WTC11 (cell line): Measurements from ENCODE around the gene FSD1. TPM values are rescaled to one million over a fixed set of nuclear protein-coding genes. Genes with fewer than 3 reads are reported as not detected.

ENCODE experiments used
- ATAC-seq: fragments of 200-7000 bp; cut with Tn5 transposase; 2 replicates; pipeline ENCODE4 v1.10.0; 2021; ENCODE audit warnings: mild to moderate bottlenecking, moderate library complexity
- CTCF ChIA-PET: fragments of 300-600 bp; sonication (Branson Sonifier 250); formaldehyde crosslinking; loops from one replicate; lab custom pipeline; 2021; ENCODE audit warnings: antibody characterized with exemption; lab: Charles Lee
- POLR2A ChIA-PET: fragments of 350-600 bp; sonication (Branson Sonifier 250); formaldehyde crosslinking; loops from one replicate; lab custom pipeline; 2021; ENCODE audit warnings: antibody characterized with exemption; lab: Charles Lee
- DNase-seq: peaks from one replicate; pipeline ENCODE4 v3.0.0; 2021; ENCODE audit warnings: low spot score
- H3K27ac Mint-ChIP-seq: 2 replicates; pipeline ENCODE4 v1.8.0; 2021; ENCODE audit warnings: mixed read lengths
- H3K27me3 Mint-ChIP-seq: 2 replicates; pipeline ENCODE4 v1.8.0; 2021; ENCODE audit warnings: low read depth, mild to moderate bottlenecking, moderate library complexity, mixed read lengths
- H3K36me3 Mint-ChIP-seq: 2 replicates; pipeline ENCODE4 v1.8.0; 2021; ENCODE audit warnings: mixed read lengths
- H3K4me1 Mint-ChIP-seq: 2 replicates; pipeline ENCODE4 v1.8.0; 2022; ENCODE audit warnings: mixed read lengths
- H3K4me3 Mint-ChIP-seq: 2 replicates; pipeline ENCODE4 v1.8.0; 2021; ENCODE audit warnings: mild to moderate bottlenecking, moderate library complexity, mixed read lengths
- H3K9me3 Mint-ChIP-seq: 2 replicates; pipeline ENCODE4 v1.8.0; 2021; ENCODE audit warnings: mixed read lengths
- AFF4 ChIP-seq: sonication (generic); formaldehyde crosslinking; IDR thresholded peaks from 2 replicates; pipeline ENCODE4 v1.8.1; 2023; ENCODE audit warnings: mild to moderate bottlenecking, missing genetic modification reagents, borderline replicate concordance
- ATF1 ChIP-seq: sonication (generic); formaldehyde crosslinking; IDR thresholded peaks from 2 replicates; pipeline ENCODE4 v1.8.1; 2023; ENCODE audit warnings: mild to moderate bottlenecking, moderate library complexity, missing genetic modification reagents
- ATF3 ChIP-seq: sonication (generic); formaldehyde crosslinking; conservative IDR thresholded peaks from 2 replicates; pipeline ENCODE4 v1.8.1; 2022; ENCODE audit warnings: mild to moderate bottlenecking, missing genetic modification reagents
- ETV6 ChIP-seq: sonication (generic); formaldehyde crosslinking; IDR thresholded peaks from 2 replicates; pipeline ENCODE4 v1.8.1; 2022; ENCODE audit warnings: mild to moderate bottlenecking, missing genetic modification reagents
- FOXP1 ChIP-seq: sonication (generic); formaldehyde crosslinking; IDR thresholded peaks from 2 replicates; pipeline ENCODE4 v1.8.0; 2022; ENCODE audit warnings: missing genetic modification reagents, mild to moderate bottlenecking, moderate library complexity, borderline replicate concordance
- JUN ChIP-seq: sonication (generic); formaldehyde crosslinking; IDR thresholded peaks from 2 replicates; pipeline ENCODE4 v1.8.0; 2023; ENCODE audit warnings: mild to moderate bottlenecking, missing genetic modification reagents
- SMAD4 ChIP-seq: sonication (generic); formaldehyde crosslinking; IDR thresholded peaks from 2 replicates; pipeline ENCODE4 v1.8.0; 2022; ENCODE audit warnings: mild to moderate bottlenecking, missing genetic modification reagents
- SOX15 ChIP-seq: fragments of 250-450 bp; sonication (Bioruptor Pico); IDR thresholded peaks from 2 replicates; pipeline ENCODE4 v1.9.0; 2021; ENCODE audit warnings: mild to moderate bottlenecking
- USF2 ChIP-seq: sonication (generic); formaldehyde crosslinking; IDR thresholded peaks from 2 replicates; pipeline ENCODE4 v1.8.1; 2023; ENCODE audit warnings: mild to moderate bottlenecking, missing genetic modification reagents, moderate library complexity
- ZNF396 ChIP-seq: fragments of 250-450 bp; sonication (Bioruptor Pico); IDR thresholded peaks from 2 replicates; pipeline ENCODE4 v1.8.0; 2021; ENCODE audit warnings: mild to moderate bottlenecking, moderate library complexity, borderline replicate concordance
- total RNA-seq: library from RNA; stranded (reverse); gene quantifications from 3 replicates; pipeline ENCODE4 v1.2.3, GENCODE V29; 2021
- TF ChIP-seq, protein P1 (sequence below): sonication (generic); formaldehyde crosslinking; IDR thresholded peaks from 2 replicates; pipeline ENCODE4 v1.8.1; 2022; ENCODE audit warnings: mild to moderate bottlenecking, missing genetic modification reagents, moderate library complexity, borderline replicate concordance
- TF ChIP-seq, protein P2 (sequence below): sonication (generic); formaldehyde crosslinking; IDR thresholded peaks from 2 replicates; pipeline ENCODE4 v1.8.0; 2022; ENCODE audit warnings: mild to moderate bottlenecking, missing genetic modification reagents
- TF ChIP-seq, protein P3 (sequence below): sonication (generic); formaldehyde crosslinking; IDR thresholded peaks from 2 replicates; pipeline ENCODE4 v1.8.1; 2022; ENCODE audit warnings: mild to moderate bottlenecking, moderate library complexity, missing genetic modification reagents
- TF ChIP-seq, protein P4 (sequence below): sonication (generic); formaldehyde crosslinking; IDR thresholded peaks from 2 replicates; pipeline ENCODE4 v1.8.0; 2023; ENCODE audit warnings: mild to moderate bottlenecking, missing genetic modification reagents

The FSD1 gene
- total RNA-seq, 1 experiment from 2014 or later: 61.3 TPM

DNA sequence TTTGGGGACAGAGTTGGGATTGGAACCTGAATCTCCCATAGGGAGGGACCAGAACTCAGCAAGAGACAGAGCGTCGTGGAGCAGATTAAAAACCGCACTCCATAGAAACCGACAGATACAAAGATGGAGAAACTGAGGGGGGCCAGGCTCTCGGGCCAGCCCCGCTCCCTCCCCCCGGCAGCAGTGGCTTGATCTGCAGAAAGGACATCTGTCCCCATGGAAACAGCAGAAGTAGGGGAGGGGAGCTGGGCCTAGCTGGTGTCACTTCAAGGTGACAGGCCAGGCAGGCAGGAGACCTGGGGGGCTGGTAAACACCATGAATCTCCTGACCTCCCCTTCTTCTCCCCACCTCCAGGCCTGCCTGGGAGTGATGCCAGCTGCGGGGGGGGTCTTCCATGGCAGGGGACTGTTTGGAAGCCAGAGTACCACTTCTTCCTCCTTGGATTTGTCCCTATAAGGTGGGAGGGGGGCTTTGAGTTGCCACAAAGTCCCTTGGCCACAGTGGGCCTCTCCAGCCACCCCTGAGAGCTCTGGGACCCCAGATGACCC, 13.1 kb upstream of the FSD1 start (continued):
- TF ChIP-seq ATF3 (CRISPR knock-in tag): no peak
- TF ChIP-seq SOX15 (CRISPR knock-in tag): no peak

GRCh38 chr19:4292515-4292914, 11.9 kb upstream of the FSD1 start:
- Mint-ChIP-seq H3K27me3 (peaks cover 10% of the 10 kb centered on the region), H3K27ac (no peak overlapping the region), H3K4me3 (no peak overlapping the region), H3K4me1 (peaks cover 8% of the 10 kb centered on the region; the same call in 1 of the 2 replicates), H3K9me3 (no peaks in the 10 kb centered on the region), H3K36me3 (no peaks in the 10 kb centered on the region)
- DNase-seq: no peak
- TF ChIP-seq, protein P1, sequence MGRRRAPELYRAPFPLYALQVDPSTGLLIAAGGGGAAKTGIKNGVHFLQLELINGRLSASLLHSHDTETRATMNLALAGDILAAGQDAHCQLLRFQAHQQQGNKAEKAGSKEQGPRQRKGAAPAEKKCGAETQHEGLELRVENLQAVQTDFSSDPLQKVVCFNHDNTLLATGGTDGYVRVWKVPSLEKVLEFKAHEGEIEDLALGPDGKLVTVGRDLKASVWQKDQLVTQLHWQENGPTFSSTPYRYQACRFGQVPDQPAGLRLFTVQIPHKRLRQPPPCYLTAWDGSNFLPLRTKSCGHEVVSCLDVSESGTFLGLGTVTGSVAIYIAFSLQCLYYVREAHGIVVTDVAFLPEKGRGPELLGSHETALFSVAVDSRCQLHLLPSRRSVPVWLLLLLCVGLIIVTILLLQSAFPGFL (CRISPR knock-in tag): no peak
- TF ChIP-seq, protein P2, sequence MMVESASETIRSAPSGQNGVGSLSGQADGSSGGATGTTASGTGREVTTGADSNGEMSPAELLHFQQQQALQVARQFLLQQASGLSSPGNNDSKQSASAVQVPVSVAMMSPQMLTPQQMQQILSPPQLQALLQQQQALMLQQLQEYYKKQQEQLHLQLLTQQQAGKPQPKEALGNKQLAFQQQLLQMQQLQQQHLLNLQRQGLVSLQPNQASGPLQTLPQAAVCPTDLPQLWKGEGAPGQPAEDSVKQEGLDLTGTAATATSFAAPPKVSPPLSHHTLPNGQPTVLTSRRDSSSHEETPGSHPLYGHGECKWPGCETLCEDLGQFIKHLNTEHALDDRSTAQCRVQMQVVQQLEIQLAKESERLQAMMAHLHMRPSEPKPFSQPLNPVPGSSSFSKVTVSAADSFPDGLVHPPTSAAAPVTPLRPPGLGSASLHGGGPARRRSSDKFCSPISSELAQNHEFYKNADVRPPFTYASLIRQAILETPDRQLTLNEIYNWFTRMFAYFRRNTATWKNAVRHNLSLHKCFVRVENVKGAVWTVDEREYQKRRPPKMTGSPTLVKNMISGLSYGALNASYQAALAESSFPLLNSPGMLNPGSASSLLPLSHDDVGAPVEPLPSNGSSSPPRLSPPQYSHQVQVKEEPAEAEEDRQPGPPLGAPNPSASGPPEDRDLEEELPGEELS: no peak
- TF ChIP-seq ETV6 (CRISPR knock-in tag) (no peak), AFF4 (CRISPR knock-in tag) (no peak), JUN (CRISPR knock-in tag) (no peak), ZNF396 (CRISPR knock-in tag) (no peak), SMAD4 (CRISPR knock-in tag) (no peak), FOXP1 (CRISPR knock-in tag) (no peak), USF2 (CRISPR knock-in tag) (no peak), ATF1 (no peak)
- TF ChIP-seq, protein P3, sequence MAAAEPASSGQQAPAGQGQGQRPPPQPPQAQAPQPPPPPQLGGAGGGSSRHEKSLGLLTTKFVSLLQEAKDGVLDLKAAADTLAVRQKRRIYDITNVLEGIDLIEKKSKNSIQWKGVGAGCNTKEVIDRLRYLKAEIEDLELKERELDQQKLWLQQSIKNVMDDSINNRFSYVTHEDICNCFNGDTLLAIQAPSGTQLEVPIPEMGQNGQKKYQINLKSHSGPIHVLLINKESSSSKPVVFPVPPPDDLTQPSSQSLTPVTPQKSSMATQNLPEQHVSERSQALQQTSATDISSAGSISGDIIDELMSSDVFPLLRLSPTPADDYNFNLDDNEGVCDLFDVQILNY (CRISPR knock-in tag): no peak
- TF ChIP-seq, protein P4, sequence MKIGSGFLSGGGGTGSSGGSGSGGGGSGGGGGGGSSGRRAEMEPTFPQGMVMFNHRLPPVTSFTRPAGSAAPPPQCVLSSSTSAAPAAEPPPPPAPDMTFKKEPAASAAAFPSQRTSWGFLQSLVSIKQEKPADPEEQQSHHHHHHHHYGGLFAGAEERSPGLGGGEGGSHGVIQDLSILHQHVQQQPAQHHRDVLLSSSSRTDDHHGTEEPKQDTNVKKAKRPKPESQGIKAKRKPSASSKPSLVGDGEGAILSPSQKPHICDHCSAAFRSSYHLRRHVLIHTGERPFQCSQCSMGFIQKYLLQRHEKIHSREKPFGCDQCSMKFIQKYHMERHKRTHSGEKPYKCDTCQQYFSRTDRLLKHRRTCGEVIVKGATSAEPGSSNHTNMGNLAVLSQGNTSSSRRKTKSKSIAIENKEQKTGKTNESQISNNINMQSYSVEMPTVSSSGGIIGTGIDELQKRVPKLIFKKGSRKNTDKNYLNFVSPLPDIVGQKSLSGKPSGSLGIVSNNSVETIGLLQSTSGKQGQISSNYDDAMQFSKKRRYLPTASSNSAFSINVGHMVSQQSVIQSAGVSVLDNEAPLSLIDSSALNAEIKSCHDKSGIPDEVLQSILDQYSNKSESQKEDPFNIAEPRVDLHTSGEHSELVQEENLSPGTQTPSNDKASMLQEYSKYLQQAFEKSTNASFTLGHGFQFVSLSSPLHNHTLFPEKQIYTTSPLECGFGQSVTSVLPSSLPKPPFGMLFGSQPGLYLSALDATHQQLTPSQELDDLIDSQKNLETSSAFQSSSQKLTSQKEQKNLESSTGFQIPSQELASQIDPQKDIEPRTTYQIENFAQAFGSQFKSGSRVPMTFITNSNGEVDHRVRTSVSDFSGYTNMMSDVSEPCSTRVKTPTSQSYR (CRISPR knock-in tag): no peak
- ChIA-PET POLR2A (no interaction called here), CTCF (no interaction called here)
- ATAC-seq: no peak
